ENCODE data around the gene LDLRAD3.

The LDLRAD3 gene

GRCh38 chr11:36051235-36052144 lies 107.6 kb downstream of the LDLRAD3 start:
- no peak for DNase-seq

- DNase-seq = no peak
These were observed 109.4 kb downstream of the LDLRAD3 start for GRCh38 chr11:36053281-36053680.

- DNase-seq = no peak
These were observed 110.0 kb downstream of the LDLRAD3 start for GRCh38 chr11:36053862-36054261.

GRCh38 chr11:36054628-36055027 lies 110.8 kb downstream of the LDLRAD3 start:
- no peak for DNase-seq

DNA sequence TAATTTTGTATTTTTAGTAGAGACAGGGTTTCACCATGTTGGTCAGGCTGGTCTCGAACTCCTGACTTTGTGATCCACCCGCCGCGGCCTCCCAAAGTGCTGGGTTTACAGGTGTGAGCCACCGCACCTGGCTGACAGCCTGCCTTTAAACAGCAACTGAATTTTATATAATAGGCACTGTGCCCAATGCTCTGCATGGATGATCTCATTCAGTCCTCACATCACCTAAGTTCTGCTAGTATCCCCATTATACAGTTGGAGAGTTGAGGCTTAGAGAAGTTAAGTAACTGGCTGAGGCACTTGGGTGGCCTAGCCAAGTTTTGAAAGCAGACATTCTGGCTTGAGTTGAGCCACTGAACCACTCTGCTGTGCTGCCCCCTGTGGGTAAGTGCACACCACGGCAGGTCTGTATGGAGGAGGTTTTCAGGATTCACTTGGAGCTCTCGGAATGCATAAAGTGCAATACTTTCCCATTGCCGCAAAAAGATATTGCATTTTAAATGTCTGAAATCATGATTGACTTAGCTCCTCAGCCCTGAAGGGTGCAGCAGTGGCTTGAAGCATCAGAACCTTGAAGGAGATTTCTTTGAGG lies 112.4 kb downstream of the LDLRAD3 start:
- DNase-seq = peak; percentile 28

DNA sequence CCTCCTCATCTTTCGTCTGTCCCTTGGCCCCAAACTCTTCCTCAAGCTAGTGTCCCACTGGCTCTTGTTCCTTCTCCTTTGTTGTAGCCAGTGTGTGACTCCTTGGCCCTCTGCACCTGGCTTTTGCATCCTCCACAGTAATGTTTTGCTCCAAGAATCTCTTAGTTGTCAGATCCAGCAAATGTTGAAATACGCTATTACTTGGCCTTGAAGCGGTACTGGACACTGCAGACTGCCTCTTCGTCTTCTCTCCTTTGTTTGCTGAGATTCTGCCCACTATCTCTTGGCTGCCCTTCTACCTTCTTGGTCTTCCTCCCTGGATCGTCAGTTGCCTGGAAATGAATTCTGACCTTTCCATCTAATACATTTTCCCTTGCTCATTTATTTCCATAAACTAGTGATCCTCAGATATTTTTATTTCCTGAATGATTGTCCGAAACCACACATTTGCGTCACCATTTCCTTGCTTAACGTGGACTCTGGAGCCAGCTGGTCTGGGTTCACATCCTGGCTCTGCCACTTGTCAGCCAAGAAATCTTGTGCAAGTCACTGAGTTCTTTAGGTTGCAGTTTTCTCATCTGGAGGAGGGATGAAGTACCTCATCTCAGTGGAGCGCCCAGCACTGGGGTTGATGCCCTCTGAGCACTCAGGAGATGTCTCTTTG lies 113.6 kb downstream of the LDLRAD3 start:
- DNase-seq = peak; percentile 49

DNA sequence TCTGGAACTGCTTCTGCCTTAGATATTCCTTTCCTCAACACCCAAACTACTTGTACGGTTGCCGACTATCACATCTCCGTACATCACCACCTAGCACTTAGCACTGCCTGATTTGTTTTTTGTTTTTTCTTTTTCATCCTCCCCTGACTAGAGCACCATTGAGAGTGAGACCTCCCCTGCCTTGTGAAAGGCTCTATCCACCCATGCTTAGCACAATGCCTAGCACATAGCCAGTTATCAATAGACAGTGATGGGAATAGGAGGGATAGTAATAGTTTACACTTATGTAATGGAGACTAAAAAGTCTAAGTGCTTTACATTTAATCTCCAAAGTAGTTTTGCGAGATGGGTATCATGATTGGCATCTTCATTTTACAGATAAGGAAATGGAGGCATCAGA lies 115.8 kb downstream of the LDLRAD3 start:
- DNase-seq = no peak

- no peak for DNase-seq
These were observed 117.1 kb downstream of the LDLRAD3 start for GRCh38 chr11:36060926-36061325.

DNA sequence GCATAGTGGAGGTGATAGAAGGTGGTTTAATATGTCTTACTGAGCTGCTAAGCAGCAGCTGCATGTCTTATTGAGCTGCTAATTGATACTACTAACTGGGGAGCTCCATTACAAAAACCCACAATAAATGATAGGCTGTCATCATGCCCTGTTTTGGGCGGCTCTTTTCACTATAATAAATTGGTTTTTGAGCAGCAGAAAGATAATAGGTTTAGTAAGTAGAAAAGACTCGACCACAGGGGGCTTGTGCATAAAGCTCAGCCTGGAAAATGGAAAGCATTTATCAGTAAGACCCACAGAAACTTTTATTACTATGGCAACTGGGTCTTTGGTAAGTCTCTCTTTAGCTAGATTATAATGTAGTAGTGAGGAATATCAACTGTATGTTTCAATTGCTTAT lies 117.6 kb downstream of the LDLRAD3 start:
- no peak for DNase-seq

- DNase-seq = no peak
These were observed 119.0 kb downstream of the LDLRAD3 start for GRCh38 chr11:36062796-36063365.

DNA sequence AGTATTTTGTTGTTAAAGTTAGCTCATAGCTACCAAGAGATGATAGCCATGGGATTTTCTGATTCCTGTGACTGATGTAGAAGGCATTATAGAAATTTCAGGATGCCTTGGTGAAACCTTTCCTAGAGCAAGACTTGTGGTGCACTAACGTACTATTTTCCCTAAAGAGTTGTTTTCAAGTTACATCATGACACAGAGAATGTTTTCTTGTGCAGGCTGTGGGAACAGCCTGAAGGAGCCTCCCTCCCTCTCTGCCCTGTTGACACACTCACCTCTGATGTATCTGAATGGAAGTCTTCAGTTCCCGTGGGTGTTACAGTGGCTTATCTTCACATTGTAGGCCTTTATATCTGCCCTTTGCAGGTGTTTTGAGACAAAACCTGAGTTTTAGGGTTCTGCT lies 121.6 kb downstream of the LDLRAD3 start:
- DNase-seq = peak; percentile 33

- DNase-seq = no peak
These were observed 123.0 kb downstream of the LDLRAD3 start for GRCh38 chr11:36066891-36067290.

DNA sequence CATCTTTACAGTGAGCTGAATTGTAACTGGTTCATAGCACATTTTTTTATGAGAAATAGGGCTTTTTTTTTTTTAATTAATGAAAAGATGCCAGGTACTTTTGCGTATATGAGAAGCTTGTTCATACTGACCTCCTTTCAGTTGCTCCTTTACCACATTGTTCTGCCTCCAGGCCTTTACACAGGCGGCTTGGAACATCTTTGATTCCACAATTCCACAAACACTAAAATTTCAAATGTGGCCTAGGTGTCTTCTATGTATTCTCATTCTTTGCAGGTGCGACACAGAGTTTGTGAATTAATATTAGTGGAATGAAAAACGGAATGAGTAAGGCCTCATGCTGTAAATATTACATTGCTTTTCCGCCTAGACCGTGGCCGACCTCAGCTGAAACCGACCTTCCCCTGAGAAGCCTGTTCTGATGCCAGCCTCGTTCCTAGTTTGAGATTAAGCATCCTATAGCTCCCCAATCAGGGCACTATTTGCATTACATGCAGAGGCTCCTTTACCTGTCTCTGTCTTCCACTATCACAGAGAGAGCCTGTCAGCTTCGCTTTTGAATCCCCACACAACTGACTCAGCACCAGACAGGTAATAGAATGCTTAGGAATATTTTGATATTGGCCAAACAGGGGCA lies 125.8 kb downstream of the LDLRAD3 start:
- DNase-seq = no peak

- DNase-seq = no peak
These were observed 126.5 kb downstream of the LDLRAD3 start for GRCh38 chr11:36070213-36070953.

GRCh38 chr11:36070954-36071330 lies 127.1 kb downstream of the LDLRAD3 start:
- no peak for DNase-seq

DNA sequence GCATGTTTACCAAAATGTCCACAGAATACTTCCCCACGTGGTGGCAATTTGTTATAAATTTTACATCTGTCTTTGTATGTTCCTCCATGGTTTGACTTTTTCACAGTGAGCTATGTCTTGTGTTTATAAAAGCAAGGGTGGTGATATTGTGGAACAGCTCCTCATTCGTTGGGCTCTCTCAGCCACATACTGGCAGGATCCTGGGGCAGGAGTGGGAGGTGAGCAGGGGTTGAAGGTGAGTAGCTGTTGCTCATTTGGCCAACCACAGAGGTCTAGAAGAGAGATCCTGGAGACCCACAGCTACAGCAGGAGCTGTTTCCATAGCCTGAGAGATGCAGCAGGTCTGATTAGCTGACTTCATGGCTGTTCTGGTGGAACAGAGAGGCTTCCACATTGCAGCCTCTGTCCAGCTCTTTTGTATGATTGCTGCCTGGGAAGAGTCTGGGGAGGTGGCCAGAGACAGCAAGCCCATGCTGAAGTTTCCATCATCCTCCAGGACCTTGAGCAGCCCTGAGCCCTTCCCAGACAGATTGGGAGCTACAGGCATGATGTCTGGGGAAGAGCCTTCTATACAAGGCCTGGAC lies 128.1 kb downstream of the LDLRAD3 start:
- no peak for DNase-seq

DNA sequence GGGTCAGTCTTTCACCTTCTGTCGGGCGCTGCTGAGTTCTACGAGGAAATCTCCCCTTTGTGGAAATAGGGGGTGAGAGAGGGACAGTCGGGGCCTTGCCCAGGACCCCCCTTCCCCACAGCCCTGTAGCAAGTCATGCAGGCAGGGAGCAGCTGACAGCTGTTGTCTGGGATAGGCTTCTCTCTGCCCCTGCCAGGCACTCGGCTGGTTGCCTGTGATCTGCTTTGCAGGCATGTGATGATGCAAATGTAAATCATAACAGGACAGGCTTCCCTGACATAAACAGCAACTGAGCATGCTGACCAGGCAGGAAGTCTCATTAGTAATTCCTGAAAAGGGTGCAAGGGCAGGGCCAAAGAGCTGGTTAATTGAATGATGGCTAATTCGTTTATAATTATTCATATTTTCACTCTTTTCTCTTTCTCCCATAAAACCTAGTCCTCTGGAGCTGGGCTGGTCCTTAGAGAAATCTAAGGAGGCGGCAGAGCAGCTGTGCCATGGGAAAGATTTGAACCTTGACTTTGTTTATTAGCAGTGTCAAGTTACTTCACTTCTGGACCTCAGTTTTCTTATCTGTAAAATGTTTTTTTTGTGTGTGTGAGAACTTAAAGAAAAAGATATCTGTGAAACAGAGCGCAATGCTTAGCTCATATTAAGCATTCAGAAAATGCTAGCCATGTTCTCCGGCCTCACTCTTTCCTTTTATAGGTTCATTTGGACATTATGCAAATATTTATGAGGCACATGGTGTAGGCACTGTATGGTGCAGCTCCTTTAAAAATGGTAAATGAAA lies 129.7 kb downstream of the LDLRAD3 start:
- peak; percentile 65 for DNase-seq

- peak; percentile 91 for DNase-seq
These were observed 131.1 kb downstream of the LDLRAD3 start for GRCh38 chr11:36074941-36075431.

- DNase-seq = no peak
These were observed 133.5 kb downstream of the LDLRAD3 start for GRCh38 chr11:36077368-36077767.

- no peak for DNase-seq
These were observed 134.2 kb downstream of the LDLRAD3 start for GRCh38 chr11:36077886-36078685.
